Activated CD8-positive, alpha-beta T cell treated with anti-CD3 and anti-CD28 coated beads for 36 hours (primary cell): ENCODE data around the gene PRPF6. TPM values are rescaled to one million over a fixed set of nuclear protein-coding genes. Genes with fewer than 3 reads are reported as not detected.
A peak's percentile ranks its signal among the peaks of the same experiment; 100 is the strongest.

ENCODE experiments used
- ATAC-seq: fragments of 200-7000 bp; cut with Tn5 transposase; one replicate; pipeline ENCODE4 v1.10.0; 2021; ENCODE audit warnings: mild to moderate bottlenecking, moderate library complexity
- CTCF ChIA-PET: fragments of 350-600 bp; sonication (Branson Sonifier 250); formaldehyde crosslinking; loops from one replicate; lab custom pipeline; 2021; ENCODE audit warnings: antibody characterized with exemption; lab: Charles Lee
- POLR2A ChIA-PET: fragments of 350-600 bp; sonication (Branson Sonifier 250); formaldehyde crosslinking; loops from one replicate; lab custom pipeline; 2021; ENCODE audit warnings: antibody characterized with exemption; lab: Charles Lee
- DNase-seq: peaks from one replicate; pipeline ENCODE4 v3.0.0-alpha.2; 2020
- H3K27ac Mint-ChIP-seq: one replicate; pipeline ENCODE4 v1.8.0; 2021; ENCODE audit warnings: mild to moderate bottlenecking, mixed read lengths
- H3K27me3 Mint-ChIP-seq: one replicate; pipeline ENCODE4 v1.8.0; 2021; ENCODE audit warnings: mixed read lengths
- H3K36me3 Mint-ChIP-seq: one replicate; pipeline ENCODE4 v1.8.0; 2021; ENCODE audit warnings: low read depth, mixed read lengths
- H3K4me1 Mint-ChIP-seq: one replicate; pipeline ENCODE4 v1.8.0; 2021; ENCODE audit warnings: low read depth, mixed read lengths
- H3K4me3 Mint-ChIP-seq: one replicate; pipeline ENCODE4 v1.8.0; 2021; ENCODE audit warnings: mild to moderate bottlenecking, moderate library complexity, mixed read lengths
- H3K9me3 Mint-ChIP-seq: one replicate; pipeline ENCODE4 v1.8.0; 2021; ENCODE audit warnings: mixed read lengths
- CTCF ChIP-seq: fragments of 200-600 bp; IDR thresholded peaks from one replicate; pipeline ENCODE4 v1.8.0; 2022; ENCODE audit warnings: antibody characterized with exemption, mild to moderate bottlenecking
- intact Hi-C: fragments of 100-400 bp; cut with micrococcal nuclease; formaldehyde crosslinking; loops from one replicate; pipeline ENCODE4 v1.10.0; 2022
- total RNA-seq, 2 experiments: library from RNA; stranded (reverse); gene quantifications; one replicate each; pipeline ENCODE4 v1.2.3, GENCODE V29; 2021

Gene PRPF6
- total RNA-seq, 2 experiments from 2014 or later = 53.0 to 55.5 TPM

GRCh38 chr20:64074963-64075362 is 94.0 kb downstream of the PRPF6 start:
- Mint-ChIP-seq H3K4me3 (no peak overlapping the region), H3K4me1 (no peaks in the 10 kb centered on the region), H3K27me3 (no peaks in the 10 kb centered on the region), H3K36me3 (peaks cover 5% of the 10 kb centered on the region), H3K9me3 (no peaks in the 10 kb centered on the region), H3K27ac (no peak overlapping the region)
- ATAC-seq (no peak), DNase-seq (no peak)
- intact Hi-C loops = no loop called here
- no peak for TF ChIP-seq CTCF
- POLR2A ChIA-PET = interaction anchor here (1.0 kb wide), 1 partner anchor 36 kb away, joined by 3 read pairs; no protein-coding TSS in a partner anchor
- CTCF ChIA-PET = interaction anchor here (1.4 kb wide), 1 partner anchor 8 kb away, joined by 4 read pairs; no protein-coding TSS in a partner anchor

GRCh38 chr20:64075556-64075955 is 94.6 kb downstream of the PRPF6 start:
- H3K27ac Mint-ChIP-seq = no peak overlapping the region

GRCh38 chr20:64076061-64076997 is 95.4 kb downstream of the PRPF6 start:
- peaks cover 4% of the 10 kb centered on the region for H3K4me1 Mint-ChIP-seq
- no peaks in the 10 kb centered on the region for H3K27me3 Mint-ChIP-seq
- H3K9me3 Mint-ChIP-seq = no peaks in the 10 kb centered on the region
- H3K27ac Mint-ChIP-seq = peak overlapping the region; percentile 89
- ATAC-seq = no peak
- no peak for DNase-seq
- intact Hi-C loops = no loop called here
- ChIA-PET POLR2A (interaction anchor here (0.7 to 1.3 kb wide), 3 partner anchors 9 to 12 kb away, joined by 3 to 7 read pairs (median 3); no protein-coding TSS in a partner anchor), CTCF (interaction anchor here (1.0 to 3.5 kb wide), 3 partner anchors 19 to 44 kb away, joined by 3 to 20 read pairs (median 4); no protein-coding TSS in a partner anchor)
- no peak for TF ChIP-seq CTCF
- peak overlapping the region; percentile 50 for H3K4me3 Mint-ChIP-seq
- peaks cover 5% of the 10 kb centered on the region for H3K36me3 Mint-ChIP-seq

More at GRCh38 chr20:64075556-64075955, 94.6 kb downstream of the PRPF6 start:
- Mint-ChIP-seq H3K4me3 (no peak overlapping the region), H3K27me3 (no peaks in the 10 kb centered on the region), H3K4me1 (peaks cover 4% of the 10 kb centered on the region), H3K36me3 (peaks cover 5% of the 10 kb centered on the region), H3K9me3 (no peaks in the 10 kb centered on the region)
- ChIA-PET CTCF (interaction anchor here (1.4 kb wide), 1 partner anchor 9 kb away, joined by 4 read pairs; no protein-coding TSS in a partner anchor), POLR2A (interaction anchor here (0.7 to 1.3 kb wide), 3 partner anchors 9 to 37 kb away, joined by 3 to 7 read pairs (median 3); no protein-coding TSS in a partner anchor)
- DNase-seq (no peak), ATAC-seq (no peak)
- TF ChIP-seq CTCF = no peak
- intact Hi-C loops = no loop called here

GRCh38 chr20:64077094-64077493 is 96.2 kb downstream of the PRPF6 start:
- DNase-seq = peak; percentile 70
- H3K4me1 Mint-ChIP-seq = peaks cover 9% of the 10 kb centered on the region
- intact Hi-C loops = no loop called here

More at GRCh38 chr20:64077094-64077493, 96.2 kb downstream of the PRPF6 start:
- TF ChIP-seq CTCF = no peak
- peak; percentile 29 for ATAC-seq
- ChIA-PET POLR2A (interaction anchor here (1.2 to 1.3 kb wide), 2 partner anchors 11 to 13 kb away, joined by 3 to 7 read pairs; no protein-coding TSS in a partner anchor), CTCF (interaction anchor here (1.0 to 3.5 kb wide), 2 partner anchors 39 to 44 kb away, joined by 3 to 20 read pairs; no protein-coding TSS in a partner anchor)
- Mint-ChIP-seq H3K27ac (peak overlapping the region; percentile 89), H3K27me3 (no peaks in the 10 kb centered on the region), H3K4me3 (peak overlapping the region; percentile 84), H3K36me3 (peaks cover 5% of the 10 kb centered on the region), H3K9me3 (no peaks in the 10 kb centered on the region)
